GM19397 (cell line): Measurements from ENCODE around the gene COG5.

ENCODE experiments used
- ATAC-seq: cut with Tn5 transposase; IDR thresholded peaks from one replicate; pipeline ENCODE4 v1.9.1; 2021; ENCODE audit warnings: mild to moderate bottlenecking, moderate library complexity; ENCODE audit not compliant: unreplicated experiment

Gene COG5

DNA sequence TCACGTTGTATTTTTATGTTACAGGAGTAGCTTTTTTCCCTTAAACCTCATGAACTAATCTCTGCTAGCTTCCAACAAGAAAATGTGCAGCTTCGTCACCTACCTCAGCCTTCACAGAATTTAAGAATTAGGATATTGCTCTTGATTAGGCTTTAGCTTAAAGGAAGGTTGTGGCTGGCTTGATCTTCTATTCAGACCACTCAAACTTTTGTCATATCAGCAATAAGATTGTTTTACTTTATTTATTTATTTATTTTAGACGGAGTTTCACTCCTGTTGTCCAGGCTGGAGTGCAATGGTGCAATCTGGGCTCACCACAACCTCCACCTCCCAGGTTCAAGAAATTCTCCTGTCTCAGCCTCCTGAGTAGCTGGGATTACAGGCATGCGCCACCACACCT lies 219.4 kb downstream of the COG5 start:
- ATAC-seq = no peak

DNA sequence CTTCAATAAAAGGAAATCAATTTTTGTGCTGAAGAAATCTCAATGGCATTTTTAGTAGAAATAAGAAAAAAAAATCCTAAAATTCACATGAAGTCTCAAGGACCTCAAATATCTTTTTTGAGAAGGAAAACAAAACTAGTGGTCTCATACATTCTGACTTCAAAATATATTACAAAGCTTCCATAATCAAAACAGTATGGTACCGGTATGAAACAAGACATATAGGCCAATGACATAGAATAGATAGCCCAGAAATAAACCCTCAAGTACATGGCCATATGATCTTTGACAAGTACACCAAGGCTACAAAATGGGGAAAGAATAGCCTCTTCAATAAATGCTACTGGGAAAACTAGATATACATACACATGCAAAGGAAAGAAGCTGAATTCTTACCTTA lies 225.6 kb downstream of the COG5 start:
- ATAC-seq = no peak

DNA sequence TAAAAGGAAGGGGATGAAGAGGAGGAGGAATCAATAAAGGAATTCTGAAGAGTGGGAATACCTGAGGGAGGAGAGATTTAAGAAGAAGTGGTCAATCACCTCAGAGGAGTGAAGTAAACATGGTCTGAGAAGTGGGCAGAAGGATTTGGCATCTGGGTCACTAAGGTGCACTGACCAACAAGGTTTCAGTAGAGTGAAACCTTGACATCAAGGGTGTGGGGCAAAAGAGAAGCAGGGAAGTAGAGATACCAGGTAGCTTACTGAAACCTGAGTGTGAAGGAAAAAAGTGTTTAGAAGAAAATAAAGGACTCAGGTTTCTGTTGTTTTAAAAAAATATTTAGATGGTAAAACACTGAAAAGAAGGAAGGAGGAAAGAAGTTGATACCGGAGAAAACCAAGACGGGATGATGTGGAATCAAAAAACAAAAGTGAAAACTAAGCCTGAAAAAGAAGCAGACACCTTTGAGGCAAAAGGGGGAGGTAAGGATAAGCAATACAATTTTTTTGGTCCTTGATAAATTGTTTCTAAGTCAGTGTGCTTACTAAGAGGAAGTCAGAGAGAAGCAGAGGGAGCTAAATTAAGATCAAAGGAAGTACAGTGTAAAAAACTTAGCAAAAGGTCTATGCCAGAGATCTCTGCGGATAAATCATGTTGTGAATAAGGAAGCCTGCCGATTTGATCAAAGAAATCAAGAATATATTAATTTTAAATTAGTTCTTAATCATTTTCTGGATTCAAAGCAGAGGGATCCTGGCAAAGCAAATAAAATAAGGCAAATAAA lies 231.0 kb downstream of the COG5 start:
- no peak for ATAC-seq

DNA sequence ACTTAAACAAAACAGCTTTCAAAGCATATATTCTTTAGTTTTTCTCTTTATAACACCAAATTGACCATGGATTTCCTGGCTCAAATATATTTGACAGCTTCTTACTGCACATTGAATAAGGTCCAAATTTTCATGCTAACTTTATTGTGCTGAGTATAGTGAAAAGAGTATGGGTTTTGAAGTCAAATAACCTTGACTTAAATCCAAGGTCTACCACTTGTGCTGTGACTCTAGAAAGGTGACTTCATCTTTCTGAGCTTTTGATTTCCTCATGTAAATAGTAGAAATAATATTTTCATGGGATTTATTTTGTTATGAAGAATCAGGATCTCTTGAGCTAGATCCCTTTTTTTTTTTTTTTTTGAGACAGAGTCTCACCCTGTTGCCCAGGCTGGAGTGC lies 233.2 kb downstream of the COG5 start:
- no peak for ATAC-seq

DNA sequence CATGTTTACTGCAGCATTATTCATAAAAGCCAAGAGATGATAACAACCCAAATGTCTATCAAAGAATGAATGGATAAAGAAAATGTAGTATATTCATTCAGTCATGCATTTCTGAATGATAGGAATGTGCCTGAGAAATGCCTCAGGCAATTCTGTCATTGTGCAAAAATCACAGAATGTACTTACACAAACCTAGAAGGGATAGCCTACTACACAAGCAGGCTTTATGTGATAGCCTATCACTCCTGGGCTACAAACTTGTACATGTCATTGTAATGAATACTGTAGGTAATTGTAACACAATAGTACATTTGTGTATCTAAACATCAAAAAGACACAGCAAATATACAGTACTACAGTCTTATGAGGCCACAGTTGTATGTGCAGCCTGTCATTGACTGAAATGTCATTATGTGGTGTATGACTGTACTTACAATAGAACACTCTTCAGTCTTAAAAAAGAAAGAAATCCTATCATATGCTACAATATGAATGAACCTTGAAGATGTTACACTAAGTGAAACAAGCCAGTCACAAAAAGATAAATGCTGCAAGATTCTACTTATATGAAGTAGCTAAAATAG lies 235.6 kb downstream of the COG5 start:
- ATAC-seq = no peak

DNA sequence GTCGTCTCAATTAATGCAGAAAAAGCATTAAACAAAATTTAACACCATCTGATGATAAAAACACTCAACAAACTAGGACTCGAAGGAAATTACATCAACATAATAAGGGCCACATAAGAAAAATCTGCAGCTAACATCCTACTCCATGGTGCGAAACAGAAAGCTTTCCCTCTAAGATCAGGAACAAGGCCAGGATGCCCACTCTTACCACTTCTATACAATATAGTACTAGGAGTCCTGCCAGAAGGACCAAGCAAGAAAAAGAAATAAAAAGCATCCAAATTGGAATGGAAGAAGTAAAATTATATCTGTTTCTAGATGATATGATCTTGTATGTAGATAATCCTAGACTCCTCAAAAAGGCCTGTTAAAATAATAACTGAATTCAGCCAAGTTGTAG lies 237.7 kb downstream of the COG5 start:
- ATAC-seq = no peak

DNA sequence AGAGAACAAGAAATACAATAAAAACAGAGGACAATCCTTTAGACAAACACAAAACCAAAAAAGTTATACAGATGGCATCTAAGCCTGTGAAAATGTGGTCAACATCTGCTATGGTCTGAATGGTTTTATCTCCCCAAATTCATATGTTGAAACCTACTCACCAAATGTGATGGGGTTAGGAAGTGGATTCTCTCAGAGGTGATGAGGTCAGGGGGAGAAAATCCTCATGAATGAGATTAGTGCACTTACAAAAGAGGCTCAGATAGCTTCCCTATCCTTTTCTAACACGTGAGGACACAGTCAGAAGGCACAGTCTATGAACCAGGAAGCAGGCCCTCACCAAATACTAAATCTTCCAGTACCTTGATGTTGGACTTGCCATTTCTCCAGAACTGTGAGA lies 241.7 kb downstream of the COG5 start:
- no peak for ATAC-seq

DNA sequence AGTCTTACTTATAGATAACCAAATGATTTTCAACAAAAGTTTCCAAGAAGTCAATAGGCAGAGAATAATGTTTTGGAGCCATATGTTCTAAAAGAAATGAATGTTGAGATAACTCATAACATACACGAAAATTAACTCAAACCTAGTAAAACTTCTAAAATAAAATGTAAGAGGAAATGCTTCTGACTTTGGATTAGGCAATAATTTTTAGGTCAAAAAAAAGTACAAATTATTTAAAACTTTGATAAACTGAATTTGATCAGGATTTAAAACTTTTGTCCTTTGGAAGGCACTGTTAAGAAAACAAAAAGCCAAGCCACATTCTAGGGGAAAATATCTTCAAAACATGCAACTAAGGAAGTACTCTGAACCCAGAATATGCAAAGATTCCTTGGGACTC lies 242.1 kb downstream of the COG5 start:
- no peak for ATAC-seq

DNA sequence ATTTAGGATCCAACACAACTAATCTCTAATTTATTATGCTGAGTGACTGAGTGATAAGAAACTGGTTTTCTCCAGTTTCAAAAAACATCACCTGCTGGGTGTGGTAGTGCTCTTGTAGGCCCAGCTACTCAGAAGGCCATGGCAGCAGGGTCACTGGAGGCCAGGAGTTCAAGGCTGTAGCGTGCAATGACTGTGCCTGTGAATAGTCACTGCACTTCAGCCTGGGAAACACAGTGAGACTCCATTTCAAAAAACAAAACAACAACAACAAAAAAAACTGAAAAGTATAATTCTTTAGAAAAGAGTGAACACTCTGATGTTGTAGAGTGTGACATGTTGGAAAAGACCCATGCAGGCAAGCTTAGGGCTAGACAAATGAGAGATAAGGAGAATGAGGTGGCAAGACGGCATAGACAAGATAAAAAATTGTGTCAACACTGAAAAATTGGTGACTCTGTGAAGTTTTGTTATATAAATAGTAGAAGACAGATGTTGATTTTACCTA lies 243.9 kb downstream of the COG5 start:
- ATAC-seq = no peak

DNA sequence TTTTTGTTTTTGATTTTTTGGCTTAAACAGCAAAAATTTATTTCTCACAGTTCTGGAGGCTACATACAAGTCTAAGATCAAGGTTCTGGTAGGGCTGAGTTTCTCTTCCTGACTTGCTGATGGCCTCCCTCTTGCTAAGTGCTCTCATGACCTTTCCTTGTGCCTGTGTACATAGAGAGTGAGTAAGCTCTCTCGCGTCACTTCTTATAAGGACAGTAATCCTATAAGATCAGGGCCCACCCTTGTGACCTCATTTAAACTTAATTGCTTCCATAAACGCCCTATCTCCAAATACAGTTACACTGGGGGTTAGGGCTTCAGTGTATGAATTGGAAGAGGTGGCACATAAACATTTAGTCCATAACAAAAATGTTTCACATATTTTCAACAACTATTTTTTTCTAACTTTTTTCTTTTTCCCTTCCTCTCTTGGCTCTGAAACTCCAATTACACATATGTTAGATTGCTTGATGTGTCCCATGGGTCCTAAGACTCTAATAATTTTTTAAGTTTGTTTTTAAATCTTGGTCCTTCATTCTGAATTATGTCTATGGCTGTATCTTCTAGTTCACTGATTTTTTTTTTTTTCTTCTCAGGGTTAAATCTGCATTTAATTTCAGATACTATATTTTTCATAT lies 245.1 kb downstream of the COG5 start:
- no peak for ATAC-seq

DNA sequence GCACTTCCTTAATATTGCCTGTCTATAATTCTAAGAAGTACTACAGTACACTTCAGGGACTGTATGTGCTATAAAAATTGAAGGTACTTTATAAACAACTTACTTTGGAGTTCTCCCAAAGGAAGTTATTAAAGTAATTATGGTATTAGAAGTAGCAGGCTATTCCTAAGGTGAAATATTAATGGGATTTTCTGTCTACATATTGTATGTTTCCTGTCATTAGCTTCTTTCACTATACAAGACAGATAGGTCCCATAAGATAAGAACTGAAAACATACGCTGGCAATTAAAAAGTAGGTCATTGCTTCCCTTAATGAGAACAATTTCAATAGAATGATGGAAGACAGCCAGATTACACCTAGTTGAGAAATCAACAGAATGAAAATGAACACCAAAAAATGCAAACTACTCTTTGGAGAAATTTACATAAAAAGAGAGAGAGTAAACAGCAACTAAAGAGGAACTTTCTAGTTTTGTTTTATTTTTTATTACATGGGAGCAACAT lies 248.0 kb downstream of the COG5 start:
- no peak for ATAC-seq

DNA sequence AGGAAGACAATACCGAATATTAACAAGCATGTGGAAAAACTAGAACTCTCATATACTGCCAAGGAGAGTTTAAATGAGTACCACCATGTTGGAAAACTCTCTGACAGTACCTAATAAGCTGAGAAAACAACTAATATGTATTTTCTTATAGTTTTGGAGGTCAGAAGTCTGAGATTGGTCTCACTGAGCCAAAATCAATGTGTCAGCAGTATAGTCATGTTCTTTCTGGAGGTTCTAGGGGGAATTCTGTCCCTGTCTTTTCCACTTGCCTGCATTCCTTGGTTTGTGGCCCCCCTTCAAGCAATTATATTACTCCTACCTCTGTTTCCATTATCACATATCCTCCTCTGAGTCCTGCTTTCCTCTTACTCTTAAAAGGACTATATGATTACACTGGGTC lies 250.4 kb downstream of the COG5 start:
- ATAC-seq = no peak

DNA sequence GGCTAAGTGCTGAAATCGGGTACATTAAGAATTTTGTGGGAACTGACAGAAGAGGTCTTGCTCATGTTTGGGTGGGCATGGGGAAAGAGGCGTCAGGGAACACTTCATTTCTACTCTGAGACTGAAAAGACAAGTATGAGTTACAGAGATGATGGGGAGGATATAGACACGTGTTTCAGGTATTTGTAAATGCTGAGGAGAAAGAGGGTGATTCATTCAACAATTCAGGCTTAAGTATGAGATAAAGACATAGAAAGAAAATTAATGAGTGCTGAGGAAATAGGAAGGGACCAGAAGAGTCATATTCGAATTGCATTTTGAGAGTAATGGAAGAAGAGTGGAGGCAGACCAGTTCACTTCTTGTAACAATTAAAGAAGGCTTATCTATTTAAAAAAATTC lies 251.3 kb downstream of the COG5 start:
- no peak for ATAC-seq

DNA sequence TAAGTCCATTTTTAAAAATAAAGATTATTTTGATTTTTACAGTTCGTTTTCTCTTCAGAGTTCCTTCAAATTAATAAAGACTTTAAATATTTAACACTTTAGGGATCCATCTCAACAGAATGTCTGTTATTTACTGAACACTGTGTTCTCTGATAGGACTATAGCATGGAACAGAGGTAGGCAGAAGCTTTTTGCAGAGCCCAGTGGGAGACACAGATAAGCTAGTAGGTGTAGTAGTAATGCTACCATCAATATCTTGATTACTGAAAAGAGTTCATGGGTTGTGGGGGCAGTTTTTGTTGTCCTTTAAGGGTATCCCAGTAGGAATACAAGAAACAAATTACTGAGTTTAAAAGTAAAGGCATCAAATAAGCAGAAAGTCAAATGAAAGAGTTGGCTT lies 254.4 kb downstream of the COG5 start:
- ATAC-seq = no peak

DNA sequence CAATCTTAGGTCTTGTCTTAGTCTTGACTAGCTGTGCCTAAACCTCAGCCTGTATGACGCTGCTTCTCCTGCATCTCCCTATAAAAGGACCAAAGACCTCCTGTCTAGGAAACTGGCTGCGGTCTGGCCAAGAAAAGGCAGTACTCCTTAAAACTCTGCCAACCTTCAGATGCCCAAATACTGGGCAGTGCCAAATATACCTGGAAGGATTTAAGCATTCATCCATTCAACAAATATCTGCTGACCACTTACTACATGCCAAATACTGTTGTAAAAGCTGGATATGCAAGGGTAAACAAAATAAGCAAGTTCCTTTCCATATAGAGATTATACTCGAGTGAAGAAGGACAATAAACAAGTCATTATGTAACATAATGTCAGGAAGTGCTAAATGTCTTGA lies 259.1 kb downstream of the COG5 start:
- ATAC-seq = no peak

DNA sequence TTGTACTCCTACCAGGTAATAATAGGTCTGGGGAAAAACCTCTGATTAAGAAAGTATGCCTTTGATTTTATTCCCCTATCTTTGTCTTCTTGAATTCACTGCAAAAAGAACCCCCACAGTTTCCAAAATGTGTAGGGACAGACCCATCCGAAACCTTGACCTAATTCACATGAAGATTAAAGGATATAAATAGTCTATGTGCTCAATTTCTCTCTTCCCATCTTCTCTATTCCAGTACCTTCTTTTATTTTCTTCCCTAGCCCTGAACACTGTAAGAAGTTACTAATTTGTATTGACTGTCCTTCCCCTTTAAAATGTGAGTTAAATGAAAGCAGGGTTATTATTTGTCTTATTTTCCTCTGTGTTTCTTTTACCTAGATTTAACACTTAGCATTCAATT lies 259.7 kb downstream of the COG5 start:
- ATAC-seq = no peak

DNA sequence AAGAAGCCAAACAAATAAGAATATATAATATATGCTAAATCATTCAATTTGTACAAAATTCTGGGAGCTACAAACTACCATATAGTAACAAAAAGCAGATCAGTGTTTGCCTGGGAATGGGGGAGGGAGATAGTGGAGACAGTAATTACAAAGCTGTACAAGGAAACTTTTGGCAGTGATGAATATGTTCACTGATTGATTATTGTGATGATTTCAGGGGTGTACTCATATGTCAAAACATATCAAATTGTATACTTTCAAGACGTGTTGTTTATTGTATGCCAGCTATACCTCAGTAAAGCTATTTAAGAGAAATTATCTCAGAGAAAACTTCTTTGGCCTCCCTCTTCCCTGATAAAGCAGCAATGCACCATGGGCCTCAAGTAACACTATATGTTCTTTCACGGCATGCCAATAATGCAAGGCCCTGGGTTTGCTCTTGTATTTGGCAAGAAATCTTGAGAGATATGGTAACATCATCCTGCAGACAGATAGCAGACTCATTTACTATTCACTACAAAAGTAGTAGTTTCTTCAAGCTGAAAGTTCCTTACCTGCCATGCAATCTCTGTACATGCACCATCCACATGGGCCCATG lies 261.4 kb downstream of the COG5 start:
- ATAC-seq = no peak

DNA sequence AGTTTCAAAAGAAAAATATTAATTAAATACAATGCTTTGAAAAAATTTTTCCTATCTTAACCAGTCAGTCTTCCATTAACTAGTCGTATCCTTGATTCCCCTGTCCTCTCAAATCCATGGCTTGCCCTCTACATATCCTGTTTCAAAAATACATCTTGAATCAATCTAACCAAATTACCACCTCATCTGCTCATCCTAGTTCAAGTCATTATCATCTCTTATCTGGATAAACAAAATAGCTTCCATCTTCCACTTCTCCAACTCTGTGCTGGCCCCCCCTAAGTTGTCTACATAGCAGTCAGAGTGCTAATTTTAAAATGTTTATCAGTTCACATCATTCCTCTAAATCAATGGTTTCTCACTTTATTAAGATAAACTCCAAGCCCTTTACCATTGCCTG lies 269.5 kb downstream of the COG5 start:
- no peak for ATAC-seq

DNA sequence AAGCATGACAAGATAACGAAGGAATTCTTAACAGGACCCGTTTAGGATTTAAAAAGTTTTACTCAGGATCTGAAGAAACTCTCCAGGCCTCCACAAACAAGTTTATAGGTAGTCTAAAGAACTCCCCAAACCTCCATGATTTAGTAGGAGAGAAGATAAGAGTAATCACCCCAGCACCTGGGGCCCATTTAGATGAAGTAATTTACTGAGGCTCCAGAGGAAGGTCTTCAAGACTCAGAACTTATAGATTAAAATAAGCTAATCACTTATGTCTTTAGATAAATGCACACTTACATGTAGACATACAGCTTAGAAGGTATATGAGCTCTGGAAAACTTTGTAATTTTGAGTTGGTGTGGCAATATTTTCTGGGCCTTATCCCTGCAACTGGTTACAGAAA lies 271.1 kb downstream of the COG5 start:
- ATAC-seq = no peak

DNA sequence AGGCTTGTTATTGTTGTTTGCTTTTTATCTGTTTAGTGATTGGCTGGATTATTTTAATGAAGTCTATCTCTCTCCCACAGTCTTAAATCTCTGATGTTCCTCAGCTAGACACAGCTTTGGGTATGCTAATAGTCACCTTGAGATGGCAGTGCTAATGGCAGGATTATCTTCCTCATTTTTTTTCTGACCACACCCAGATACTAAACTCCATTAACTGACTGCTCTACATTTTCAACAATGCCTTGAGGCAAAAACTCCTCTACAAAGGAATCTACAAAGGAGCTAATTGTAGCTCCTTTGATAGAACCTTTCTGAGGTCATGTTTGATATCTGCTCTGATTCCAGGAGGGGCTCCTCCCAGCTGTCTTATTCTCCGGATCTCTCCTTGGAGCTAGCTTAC lies 272.3 kb downstream of the COG5 start:
- ATAC-seq = no peak

DNA sequence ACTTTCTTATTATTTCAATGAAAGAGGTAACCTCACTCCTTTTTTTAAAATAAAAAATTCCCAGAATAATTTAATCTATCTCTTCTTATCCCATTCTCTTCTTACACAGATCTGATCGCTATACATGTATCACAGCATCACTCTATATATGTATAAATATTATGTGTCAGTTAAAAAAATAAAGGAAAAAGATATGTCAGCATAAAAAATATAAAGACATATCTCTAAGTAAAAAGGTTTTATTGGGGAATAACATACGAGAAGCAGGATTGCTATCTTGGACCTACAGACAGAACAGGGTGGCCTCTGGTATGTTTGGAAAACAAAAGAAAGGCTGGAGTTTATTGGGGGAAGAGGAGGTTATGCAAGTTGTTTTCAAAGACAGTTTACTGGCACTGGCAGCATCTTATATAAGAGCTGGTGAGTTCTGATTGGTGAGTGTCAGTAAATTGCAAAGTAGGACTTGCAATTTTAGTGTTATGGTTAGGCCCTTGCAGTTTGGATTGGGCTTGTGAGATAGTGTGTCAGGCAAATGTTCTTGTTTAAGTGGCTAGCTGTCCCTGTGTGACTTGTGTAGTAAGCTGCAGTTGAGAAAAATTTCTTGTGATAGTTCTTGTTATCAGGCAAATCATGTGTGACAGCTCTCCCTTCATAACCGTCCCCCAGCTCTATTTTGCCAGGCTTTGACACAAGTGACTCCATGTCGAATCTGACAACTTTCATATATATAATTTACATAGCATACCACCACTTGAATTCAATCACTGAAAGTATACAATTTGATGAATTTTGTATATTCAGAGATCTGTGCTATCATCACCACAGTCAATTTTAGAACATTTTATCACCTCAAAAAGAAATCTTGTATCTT lies 276.7 kb downstream of the COG5 start:
- ATAC-seq = no peak
